ENCODE measurements around the gene DOK4. TPM values are rescaled to one million over a fixed set of nuclear protein-coding genes. Genes with fewer than 3 reads are reported as not detected.

Gene DOK4
- total RNA-seq, 1 experiment from 2014 or later: 6.8 TPM

DNA sequence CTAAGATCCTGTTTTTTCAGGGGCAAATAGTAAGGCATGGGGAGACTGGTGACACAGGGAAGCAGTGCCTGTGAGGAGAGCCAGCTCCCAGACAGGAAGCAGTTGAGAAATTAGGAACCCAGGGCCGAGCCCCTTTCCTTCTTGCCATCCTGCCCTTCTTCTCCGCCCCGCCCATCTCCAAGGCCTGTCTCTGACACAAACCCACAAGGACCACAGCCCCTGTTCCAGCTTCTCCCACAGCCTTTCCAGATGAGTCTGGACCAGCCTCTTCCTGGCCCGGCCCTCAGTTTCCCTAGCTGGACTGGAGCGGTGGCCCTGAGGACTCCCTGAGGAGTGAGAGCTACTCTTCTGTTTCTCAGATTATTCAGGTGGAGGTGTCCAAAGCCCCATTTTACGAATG, 40.2 kb upstream of the DOK4 start:
- Histone ChIP-seq H3K27me3 (ENCODE audit: control insufficient read depth, insufficient read depth, low read length) (no peaks in the 10 kb centered on the region), H3K4me1 (ENCODE audit: control insufficient read depth, insufficient read depth, low read length) (no peaks in the 10 kb centered on the region), H3K27ac (ENCODE audit: low read length) (no peak overlapping the region), H3K36me3 (ENCODE audit: control insufficient read depth, insufficient read depth, low read length) (no peaks in the 10 kb centered on the region), H3K9me3 (ENCODE audit: control insufficient read depth, insufficient read depth, low read depth, low read length) (no peaks in the 10 kb centered on the region), H3K4me3 (ENCODE audit: low read depth in 2 of 2, low read length in 2 of 2) (no peak overlapping the region)
- ATAC-seq (no peak), DNase-seq (ENCODE audit: low read depth, low spot score) (no peak)
- intact Hi-C loops (cut with micrococcal nuclease; ENCODE audit: unreplicated experiment): no loop called here
- no peak for TF ChIP-seq CTCF (IDR thresholded peaks at IDR 0.05)
- no peak for TF ChIP-seq TCF7L2 (IDR thresholded peaks at IDR 0.05; ENCODE audit: low read depth, low read length)
- no peak for TF ChIP-seq SIN3A (IDR thresholded peaks at IDR 0.05; ENCODE audit: borderline replicate concordance, insufficient read depth, low read depth, low read length)
- TF ChIP-seq POLR2AphosphoS5 (IDR thresholded peaks at IDR 0.05; ENCODE audit: low read depth, low read length): no peak
- no peak for TF ChIP-seq REST (IDR thresholded peaks at IDR 0.05; ENCODE audit: insufficient read depth in 1 of 2, low read depth in 2 of 2, low read length in 1 of 2)
- ChIA-PET POLR2A (interaction anchor here (0.9 kb wide), 1 partner anchor 12 kb away, joined by 3 read pairs; no protein-coding TSS in a partner anchor), CTCF (no interaction called here)
- in situ Hi-C loops (cut with HindIII; ENCODE audit: low pct_unique_long_range_greater_than_20kb, low sequenced_read_pairs): no loop called here
- BruUV-seq (replicated peaks): no TSS peak

GRCh38 chr16:57525761-57526160, 39.5 kb upstream of the DOK4 start:
- H3K36me3 ChIP-seq (ENCODE audit: control insufficient read depth, insufficient read depth, low read length): no peaks in the 10 kb centered on the region
- no peaks in the 10 kb centered on the region for H3K4me1 ChIP-seq (ENCODE audit: control insufficient read depth, insufficient read depth, low read length)
- H3K9me3 ChIP-seq (ENCODE audit: control insufficient read depth, insufficient read depth, low read depth, low read length): no peaks in the 10 kb centered on the region
- DNase-seq (ENCODE audit: low read depth, low spot score): no peak
- ATAC-seq: no peak
- ChIA-PET CTCF (no interaction called here), POLR2A (interaction anchor here (0.9 kb wide), 1 partner anchor 12 kb away, joined by 3 read pairs; no protein-coding TSS in a partner anchor)
- in situ Hi-C loops (cut with HindIII; ENCODE audit: low pct_unique_long_range_greater_than_20kb, low sequenced_read_pairs) (no loop called here), intact Hi-C loops (cut with micrococcal nuclease; ENCODE audit: unreplicated experiment) (no loop called here)
- TF ChIP-seq REST (IDR thresholded peaks at IDR 0.05; ENCODE audit: insufficient read depth in 1 of 2, low read depth in 2 of 2, low read length in 1 of 2) (no peak), SIN3A (IDR thresholded peaks at IDR 0.05; ENCODE audit: borderline replicate concordance, insufficient read depth, low read depth, low read length) (no peak), CTCF (IDR thresholded peaks at IDR 0.05) (no peak), POLR2AphosphoS5 (IDR thresholded peaks at IDR 0.05; ENCODE audit: low read depth, low read length) (no peak), TCF7L2 (IDR thresholded peaks at IDR 0.05; ENCODE audit: low read depth, low read length) (no peak)
- no peak overlapping the region for H3K4me3 ChIP-seq (ENCODE audit: low read depth in 2 of 2, low read length in 2 of 2)
- no TSS peak for BruUV-seq (replicated peaks)
- no peaks in the 10 kb centered on the region for H3K27me3 ChIP-seq (ENCODE audit: control insufficient read depth, insufficient read depth, low read length)
- H3K27ac ChIP-seq (ENCODE audit: low read length): no peak overlapping the region

Data from Panc1 (cell line).